Chondrocyte (in vitro differentiated cells): ENCODE results near the gene MT1G. TPM values are rescaled to one million over a fixed set of nuclear protein-coding genes. Genes with fewer than 3 reads are reported as not detected.

Experiments used
- DNase-seq: peaks from one replicate; pipeline ENCODE4 v3.0.0; 2021; ENCODE audit warnings: mixed read lengths, low spot score
- H3K27ac Mint-ChIP-seq: one replicate; pipeline ENCODE4 v1.8.0; 2021; ENCODE audit warnings: mild to moderate bottlenecking, moderate library complexity, mixed read lengths; ENCODE audit not compliant: unreplicated experiment
- H3K27me3 Mint-ChIP-seq: 2 replicates; pipeline ENCODE4 v1.8.0; 2021; ENCODE audit warnings: low read depth, mixed read lengths
- H3K36me3 Mint-ChIP-seq: 2 replicates; pipeline ENCODE4 v1.8.0; 2021; ENCODE audit warnings: low read depth, mixed read lengths
- H3K4me1 Mint-ChIP-seq: 2 replicates; pipeline ENCODE4 v1.8.0; 2021; ENCODE audit warnings: low read depth, mild to moderate bottlenecking, mixed read lengths
- H3K4me3 Mint-ChIP-seq: one replicate; pipeline ENCODE4 v1.8.0; 2021; ENCODE audit warnings: mild to moderate bottlenecking, moderate library complexity, mixed read lengths; ENCODE audit not compliant: unreplicated experiment
- H3K9me3 Mint-ChIP-seq: 2 replicates; pipeline ENCODE4 v1.8.0; 2021; ENCODE audit warnings: low read depth, mixed read lengths
- CTCF ChIP-seq: fragments of 200-600 bp; sonication (generic); IDR thresholded peaks from 2 replicates; pipeline ENCODE4 v1.5.0; 2021; ENCODE audit warnings: antibody characterized with exemption, mild to moderate bottlenecking, moderate library complexity
- total RNA-seq: library from RNA; stranded (reverse); gene quantifications from 3 replicates; pipeline ENCODE4 v1.2.1, GENCODE V29; 2021

Gene MT1G
- total RNA-seq, 1 donor from 2014 or later = 1.1 TPM

GRCh38 chr16:56657555-56658326, 10.1 kb downstream of the MT1G start, which contains the start of gene MT1F:
MT1F (plus strand) TSS chr16:56657959; CDS start chr16:56658059, 100 bp downstream.
- TF ChIP-seq CTCF = no peak

GRCh38 chr16:56653218-56653617, 14.6 kb downstream of the MT1G start:
- peaks cover 16% of the 10 kb centered on the region for H3K4me1 Mint-ChIP-seq
- no peak for DNase-seq
- H3K4me3 Mint-ChIP-seq = no peak overlapping the region
- TF ChIP-seq CTCF = no peak
- no peaks in the 10 kb centered on the region for H3K9me3 Mint-ChIP-seq
- H3K27ac Mint-ChIP-seq = no peak overlapping the region
- H3K36me3 Mint-ChIP-seq = no peaks in the 10 kb centered on the region
- peaks cover 17% of the 10 kb centered on the region for H3K27me3 Mint-ChIP-seq

More at GRCh38 chr16:56657555-56658326, 10.1 kb downstream of the MT1G start, which contains the start of gene MT1F:
- peaks cover 25% of the 10 kb centered on the region for H3K4me1 Mint-ChIP-seq
- H3K27ac Mint-ChIP-seq = no peak within 1 kb of the TSS
- H3K4me3 Mint-ChIP-seq = peak within 1 kb of the TSS; percentile 79
- H3K9me3 Mint-ChIP-seq = no peaks in the 10 kb centered on the region
- no peak for DNase-seq
- no peaks in the 10 kb centered on the region for H3K36me3 Mint-ChIP-seq
- H3K27me3 Mint-ChIP-seq = peaks cover 36% of the 10 kb centered on the region

GRCh38 chr16:56652600-56652999, 15.3 kb downstream of the MT1G start:
- Mint-ChIP-seq H3K4me3 (no peak overlapping the region), H3K4me1 (peaks cover 12% of the 10 kb centered on the region), H3K27me3 (peaks cover 13% of the 10 kb centered on the region), H3K27ac (no peak overlapping the region), H3K9me3 (no peaks in the 10 kb centered on the region), H3K36me3 (no peaks in the 10 kb centered on the region)
- no peak for TF ChIP-seq CTCF
- DNase-seq = no peak

DNA sequence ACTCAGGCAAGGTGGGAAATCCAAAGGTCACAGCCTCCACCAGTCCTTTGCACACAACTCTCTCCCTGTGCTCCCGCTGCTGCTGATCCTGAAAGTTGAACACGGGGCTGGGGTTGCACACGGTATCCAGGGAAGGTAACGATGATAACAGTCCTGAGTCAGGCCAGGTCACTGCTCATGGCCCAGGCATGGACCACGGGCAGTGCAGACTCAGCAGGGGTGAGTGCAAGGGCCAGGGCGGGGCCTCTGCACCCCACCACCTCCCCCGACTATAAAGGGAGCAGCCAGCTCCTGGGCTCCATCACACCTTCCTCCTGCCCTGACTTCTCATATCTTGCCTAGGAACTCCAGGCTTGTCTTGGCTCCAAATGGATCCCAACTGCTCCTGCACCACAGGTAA, 16.3 kb downstream of the MT1G start, which contains the start of gene MT1B:
Gene MT1B (plus strand): TSS at position 301 of the 400 bp plus-strand sequence. CDS start 68 bp downstream, at position 369.
- Mint-ChIP-seq H3K4me3 (no peak within 1 kb of the TSS), H3K27ac (no peak within 1 kb of the TSS), H3K27me3 (peaks cover 19% of the 10 kb centered on the region), H3K4me1 (peaks cover 5% of the 10 kb centered on the region), H3K9me3 (no peaks in the 10 kb centered on the region), H3K36me3 (no peaks in the 10 kb centered on the region)
- DNase-seq = no peak
- no peak for TF ChIP-seq CTCF

DNA sequence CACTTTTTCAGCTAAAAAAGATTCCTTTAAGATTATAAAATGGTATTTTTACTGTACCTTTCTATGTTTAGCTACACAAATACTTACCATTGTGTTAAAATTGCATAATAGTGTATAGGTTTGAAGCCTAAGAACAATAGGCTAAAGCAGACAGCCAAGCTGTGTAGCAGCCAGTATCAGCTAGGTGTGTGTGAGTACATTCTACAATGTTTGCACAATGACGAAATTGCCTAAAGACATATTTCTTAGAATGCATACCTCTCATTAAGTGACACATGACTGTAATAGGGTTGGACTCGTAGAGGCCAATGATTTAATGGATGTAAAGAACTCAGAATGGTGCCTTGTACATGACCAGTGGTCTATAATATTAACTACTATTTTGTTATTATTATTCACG, 18.0 kb downstream of the MT1G start:
- Mint-ChIP-seq H3K36me3 (no peaks in the 10 kb centered on the region), H3K4me3 (no peak overlapping the region), H3K4me1 (peaks cover 5% of the 10 kb centered on the region), H3K9me3 (no peaks in the 10 kb centered on the region), H3K27me3 (peaks cover 31% of the 10 kb centered on the region), H3K27ac (no peak overlapping the region)
- no peak for DNase-seq
- no peak for TF ChIP-seq CTCF
